ENCODE measurements around the gene DCAF4.

Gene DCAF4

DNA sequence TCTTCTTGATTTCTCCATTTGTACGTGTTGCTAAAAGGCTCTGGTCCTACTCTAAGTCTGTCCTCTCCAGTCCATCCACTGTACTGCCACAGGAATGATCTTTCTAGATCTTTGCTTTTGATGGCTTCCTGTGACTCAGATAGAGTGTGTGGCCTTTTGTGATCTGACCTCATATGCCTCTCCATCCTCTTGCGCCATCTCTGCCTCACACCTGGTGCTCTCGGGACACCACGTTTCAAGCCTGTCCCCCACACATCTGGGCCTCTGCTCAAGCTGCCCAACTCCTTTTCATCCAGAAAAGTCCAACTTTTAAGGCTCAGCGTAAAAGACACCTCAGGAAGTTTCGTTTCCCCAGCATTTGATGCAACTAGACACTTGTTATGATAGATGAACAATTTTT lies 39.0 kb downstream of the DCAF4 start:
- H3K9ac ChIP-seq (ENCODE audit: low read length): no peak overlapping the region
- no peaks in the 10 kb centered on the region for H3K9me3 ChIP-seq (ENCODE audit: control insufficient read depth, low read length)
- H3K4me1 ChIP-seq (ENCODE audit: control insufficient read depth, insufficient read depth, low read length): no peaks in the 10 kb centered on the region
- no peak overlapping the region for H3K4me3 ChIP-seq (ENCODE audit: low read length)
- H3K27me3 ChIP-seq (ENCODE audit: control insufficient read depth, insufficient read depth, low read length): no peaks in the 10 kb centered on the region
- H3K36me3 ChIP-seq (ENCODE audit: control insufficient read depth, insufficient read depth, low read length): no peaks in the 10 kb centered on the region

DNA sequence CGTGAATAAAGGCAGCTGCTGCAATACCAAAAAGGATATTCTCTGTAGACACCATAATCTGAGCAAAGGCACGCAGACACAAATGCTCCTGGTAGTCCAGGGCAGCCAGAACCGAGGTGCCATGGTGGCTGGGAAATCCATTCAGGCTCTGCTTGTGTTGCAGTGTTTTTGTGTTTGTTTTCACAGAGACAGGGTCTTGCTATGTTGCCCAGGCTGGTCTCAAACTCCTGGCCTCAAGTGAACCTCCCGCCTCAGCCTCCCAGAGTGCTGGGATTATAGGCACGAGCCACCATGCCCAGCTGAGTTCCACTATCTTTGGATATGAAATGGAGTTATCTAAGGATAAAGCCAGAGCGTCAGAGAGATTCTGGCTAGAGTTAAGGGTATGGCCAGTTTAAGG lies 39.8 kb downstream of the DCAF4 start:
- no peak overlapping the region for H3K4me3 ChIP-seq (ENCODE audit: low read length)
- H3K36me3 ChIP-seq (ENCODE audit: control insufficient read depth, insufficient read depth, low read length): no peaks in the 10 kb centered on the region
- no peaks in the 10 kb centered on the region for H3K27me3 ChIP-seq (ENCODE audit: control insufficient read depth, insufficient read depth, low read length)
- H3K9ac ChIP-seq (ENCODE audit: low read length): no peak overlapping the region
- no peaks in the 10 kb centered on the region for H3K4me1 ChIP-seq (ENCODE audit: control insufficient read depth, insufficient read depth, low read length)
- no peaks in the 10 kb centered on the region for H3K9me3 ChIP-seq (ENCODE audit: control insufficient read depth, low read length)

DNA sequence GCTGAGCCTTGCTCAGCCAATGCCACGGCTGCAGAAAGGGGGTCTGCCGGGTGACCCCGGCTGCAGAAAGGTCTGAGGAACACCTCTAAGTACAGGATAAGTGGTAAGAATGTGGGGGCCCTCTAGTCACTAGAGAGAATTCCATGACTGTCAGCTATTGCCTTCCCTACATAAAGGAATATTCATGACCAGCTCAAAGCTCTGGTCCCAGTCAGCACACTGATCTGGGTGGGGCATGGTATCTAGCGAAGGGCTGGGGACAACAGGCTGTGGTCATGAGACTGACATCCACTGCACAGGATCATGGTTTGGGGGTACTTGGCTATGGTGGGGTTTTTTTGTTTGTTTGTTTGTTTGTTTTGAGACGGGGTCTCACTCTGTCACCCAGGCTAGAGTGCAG lies 42.1 kb downstream of the DCAF4 start:
- H3K36me3 ChIP-seq (ENCODE audit: control insufficient read depth, insufficient read depth, low read length): no peaks in the 10 kb centered on the region
- no peaks in the 10 kb centered on the region for H3K4me1 ChIP-seq (ENCODE audit: control insufficient read depth, insufficient read depth, low read length)
- H3K4me3 ChIP-seq (ENCODE audit: low read length): no peak overlapping the region
- H3K9ac ChIP-seq (ENCODE audit: low read length): no peak overlapping the region
- no peaks in the 10 kb centered on the region for H3K27me3 ChIP-seq (ENCODE audit: control insufficient read depth, insufficient read depth, low read length)
- H3K9me3 ChIP-seq (ENCODE audit: control insufficient read depth, low read length): no peaks in the 10 kb centered on the region

DNA sequence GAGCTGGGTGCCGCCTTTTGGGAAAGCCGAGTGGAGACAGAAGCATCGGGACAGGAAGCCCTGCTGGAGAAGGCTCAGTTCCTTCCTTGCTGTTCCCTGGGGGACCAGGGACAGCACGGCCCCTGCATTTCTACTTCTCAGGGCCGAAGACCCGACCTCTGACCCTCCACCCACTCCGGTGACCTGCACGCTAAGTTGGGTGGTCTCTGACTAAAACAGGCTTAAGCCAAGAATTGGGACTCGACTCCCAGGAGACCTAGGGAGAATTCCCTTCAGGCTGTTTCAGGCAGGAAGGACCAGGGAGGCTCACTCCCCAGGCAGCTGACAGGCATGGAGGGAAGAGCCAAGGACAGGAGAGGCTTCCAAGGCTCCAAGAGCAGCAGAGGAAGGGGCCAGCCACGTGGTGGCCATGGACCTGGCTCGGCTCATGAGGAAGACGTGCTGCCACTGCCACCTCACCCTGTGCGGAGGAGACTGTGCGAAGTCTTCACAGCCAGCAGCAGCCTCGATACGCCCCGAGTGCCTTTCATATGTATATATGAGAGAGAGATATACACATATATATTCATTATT lies 43.9 kb downstream of the DCAF4 start:
- no peaks in the 10 kb centered on the region for H3K4me1 ChIP-seq (ENCODE audit: control insufficient read depth, insufficient read depth, low read length)
- H3K4me3 ChIP-seq (ENCODE audit: low read length): no peak overlapping the region
- H3K9me3 ChIP-seq (ENCODE audit: control insufficient read depth, low read length): no peaks in the 10 kb centered on the region
- H3K36me3 ChIP-seq (ENCODE audit: control insufficient read depth, insufficient read depth, low read length): peaks cover 6% of the 10 kb centered on the region
- no peak overlapping the region for H3K9ac ChIP-seq (ENCODE audit: low read length)
- H3K27me3 ChIP-seq (ENCODE audit: control insufficient read depth, insufficient read depth, low read length): no peaks in the 10 kb centered on the region

DNA sequence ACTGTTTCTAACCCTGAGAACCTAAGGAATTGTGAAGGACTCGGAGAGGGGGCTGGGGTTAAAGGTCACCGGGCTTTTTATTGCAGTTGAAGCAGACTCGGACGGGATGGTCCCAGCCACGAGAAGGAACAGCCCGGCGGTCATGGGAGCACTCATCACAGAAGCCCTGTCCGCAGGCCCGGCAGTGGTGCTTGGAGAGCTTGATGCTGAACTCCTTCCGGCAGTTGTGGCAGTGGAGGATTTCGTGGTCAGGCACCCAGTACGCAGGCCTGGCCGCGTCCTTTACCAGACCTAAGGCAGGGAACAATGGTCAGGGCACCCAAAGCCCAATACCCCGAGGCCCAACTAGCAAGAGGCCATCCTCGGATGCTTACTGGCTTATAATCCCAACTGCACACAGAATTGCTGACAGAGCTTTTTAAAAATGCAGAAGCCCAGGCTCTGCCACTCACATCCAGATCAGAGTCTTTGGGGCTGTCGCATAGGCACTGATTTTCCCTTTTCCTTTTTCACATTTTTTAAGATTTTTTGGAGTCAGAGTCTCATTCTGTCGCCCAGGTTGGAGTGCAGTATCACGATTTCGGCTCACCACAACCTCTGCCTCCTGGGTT lies 44.7 kb downstream of the DCAF4 start:
- Histone ChIP-seq H3K9me3 (ENCODE audit: control insufficient read depth, low read length) (no peaks in the 10 kb centered on the region), H3K4me3 (ENCODE audit: low read length) (no peak overlapping the region), H3K9ac (ENCODE audit: low read length) (no peak overlapping the region), H3K36me3 (ENCODE audit: control insufficient read depth, insufficient read depth, low read length) (peaks cover 6% of the 10 kb centered on the region), H3K27me3 (ENCODE audit: control insufficient read depth, insufficient read depth, low read length) (no peaks in the 10 kb centered on the region), H3K4me1 (ENCODE audit: control insufficient read depth, insufficient read depth, low read length) (no peaks in the 10 kb centered on the region)

DNA sequence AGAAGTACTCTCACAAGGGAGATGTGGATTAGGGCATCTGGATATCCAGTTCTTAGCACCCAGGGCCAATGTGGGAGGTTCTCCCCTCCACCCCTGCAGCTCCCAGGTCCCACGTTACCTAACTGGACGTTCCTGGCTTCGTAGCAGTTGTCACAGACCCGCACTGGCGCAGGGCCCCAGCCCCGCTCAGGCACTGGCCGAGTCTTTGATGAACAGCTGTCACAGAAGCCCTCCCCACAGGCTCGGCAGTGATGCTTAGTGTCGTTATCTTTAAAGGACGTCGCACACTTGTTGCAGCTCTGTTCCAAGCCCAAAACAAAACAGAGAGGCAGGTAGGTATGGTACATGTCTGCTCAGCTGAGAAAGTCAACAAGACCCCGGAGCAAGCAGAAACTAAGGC lies 48.4 kb downstream of the DCAF4 start:
- no peaks in the 10 kb centered on the region for H3K9me3 ChIP-seq (ENCODE audit: control insufficient read depth, low read length)
- H3K36me3 ChIP-seq (ENCODE audit: control insufficient read depth, insufficient read depth, low read length): peaks cover 6% of the 10 kb centered on the region

DNA sequence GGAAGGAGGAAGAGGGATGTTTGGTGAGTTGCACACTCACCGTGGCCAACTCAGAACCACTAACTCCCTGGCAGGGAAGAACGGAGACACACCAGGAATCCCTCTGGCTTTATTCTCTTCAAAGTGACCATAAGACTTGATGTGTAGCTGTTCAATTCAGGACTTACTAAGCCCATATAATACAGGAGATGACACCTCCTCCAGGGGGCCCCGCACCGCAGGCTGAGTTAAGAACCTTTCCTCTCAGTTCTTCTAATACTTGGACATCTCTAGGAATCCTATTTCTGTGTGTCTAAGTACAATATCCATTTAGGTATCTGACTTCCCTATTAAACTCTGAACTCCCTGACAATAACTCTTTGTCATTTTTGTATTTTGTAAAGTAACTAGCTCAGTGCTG lies 49.5 kb downstream of the DCAF4 start:
- no peak overlapping the region for H3K9ac ChIP-seq (ENCODE audit: low read length)
- H3K36me3 ChIP-seq (ENCODE audit: control insufficient read depth, insufficient read depth, low read length): peaks cover 6% of the 10 kb centered on the region
- no peak overlapping the region for H3K4me3 ChIP-seq (ENCODE audit: low read length)
- H3K4me1 ChIP-seq (ENCODE audit: control insufficient read depth, insufficient read depth, low read length): no peaks in the 10 kb centered on the region
- no peaks in the 10 kb centered on the region for H3K9me3 ChIP-seq (ENCODE audit: control insufficient read depth, low read length)
- H3K27me3 ChIP-seq (ENCODE audit: control insufficient read depth, insufficient read depth, low read length): no peaks in the 10 kb centered on the region

More for the DNA sequence above, 48.4 kb downstream of the DCAF4 start:
- no peak overlapping the region for H3K4me3 ChIP-seq (ENCODE audit: low read length)
- no peaks in the 10 kb centered on the region for H3K4me1 ChIP-seq (ENCODE audit: control insufficient read depth, insufficient read depth, low read length)
- H3K27me3 ChIP-seq (ENCODE audit: control insufficient read depth, insufficient read depth, low read length): no peaks in the 10 kb centered on the region
- H3K9ac ChIP-seq (ENCODE audit: low read length): no peak overlapping the region

DNA sequence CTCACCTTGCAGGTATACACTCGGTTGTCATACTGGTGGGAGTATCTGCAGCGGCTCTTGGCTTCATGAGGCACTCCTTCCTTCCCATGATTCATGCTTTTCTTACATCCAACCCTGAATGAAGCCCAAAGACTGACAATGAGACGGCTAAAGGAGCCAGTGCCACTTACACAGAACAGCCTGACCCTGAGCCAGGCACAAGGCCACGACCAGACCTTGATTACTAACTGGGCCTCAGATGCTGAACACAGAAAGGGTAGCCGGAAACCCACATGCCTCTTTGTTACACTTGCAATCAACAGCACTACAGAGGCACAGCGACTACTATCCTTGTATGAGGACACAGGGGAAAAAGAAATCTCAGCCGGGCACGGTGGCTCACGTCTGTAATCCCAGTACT lies 52.6 kb downstream of the DCAF4 start:
- Histone ChIP-seq H3K9ac (ENCODE audit: low read length) (no peak overlapping the region), H3K9me3 (ENCODE audit: control insufficient read depth, low read length) (no peaks in the 10 kb centered on the region), H3K36me3 (ENCODE audit: control insufficient read depth, insufficient read depth, low read length) (peaks cover 6% of the 10 kb centered on the region), H3K4me3 (ENCODE audit: low read length) (no peak overlapping the region), H3K4me1 (ENCODE audit: control insufficient read depth, insufficient read depth, low read length) (no peaks in the 10 kb centered on the region), H3K27me3 (ENCODE audit: control insufficient read depth, insufficient read depth, low read length) (no peaks in the 10 kb centered on the region)

DNA sequence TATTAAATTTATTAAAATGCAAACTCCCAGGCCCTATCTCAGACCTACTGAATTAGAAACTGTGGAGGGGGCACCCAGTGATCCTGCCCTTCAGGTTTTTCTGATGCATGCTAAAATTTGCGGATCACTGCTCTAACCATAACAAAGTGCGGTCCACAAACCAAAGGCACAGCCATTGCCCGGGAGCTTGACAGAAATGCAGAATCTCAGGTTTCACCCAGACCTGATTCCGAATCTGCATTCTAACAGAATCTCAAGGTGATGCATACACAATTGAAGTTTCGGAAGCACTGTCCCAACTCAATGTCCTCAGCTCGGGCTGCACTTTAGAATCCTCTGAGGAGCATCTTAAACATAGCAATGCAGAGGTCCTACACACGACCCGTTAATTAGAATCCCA lies 54.6 kb downstream of the DCAF4 start:
- no peaks in the 10 kb centered on the region for H3K36me3 ChIP-seq (ENCODE audit: control insufficient read depth, insufficient read depth, low read length)
- H3K9me3 ChIP-seq (ENCODE audit: control insufficient read depth, low read length): no peaks in the 10 kb centered on the region
- no peak overlapping the region for H3K4me3 ChIP-seq (ENCODE audit: low read length)
- H3K4me1 ChIP-seq (ENCODE audit: control insufficient read depth, insufficient read depth, low read length): no peaks in the 10 kb centered on the region
- H3K27me3 ChIP-seq (ENCODE audit: control insufficient read depth, insufficient read depth, low read length): no peaks in the 10 kb centered on the region
- H3K9ac ChIP-seq (ENCODE audit: low read length): no peak overlapping the region

DNA sequence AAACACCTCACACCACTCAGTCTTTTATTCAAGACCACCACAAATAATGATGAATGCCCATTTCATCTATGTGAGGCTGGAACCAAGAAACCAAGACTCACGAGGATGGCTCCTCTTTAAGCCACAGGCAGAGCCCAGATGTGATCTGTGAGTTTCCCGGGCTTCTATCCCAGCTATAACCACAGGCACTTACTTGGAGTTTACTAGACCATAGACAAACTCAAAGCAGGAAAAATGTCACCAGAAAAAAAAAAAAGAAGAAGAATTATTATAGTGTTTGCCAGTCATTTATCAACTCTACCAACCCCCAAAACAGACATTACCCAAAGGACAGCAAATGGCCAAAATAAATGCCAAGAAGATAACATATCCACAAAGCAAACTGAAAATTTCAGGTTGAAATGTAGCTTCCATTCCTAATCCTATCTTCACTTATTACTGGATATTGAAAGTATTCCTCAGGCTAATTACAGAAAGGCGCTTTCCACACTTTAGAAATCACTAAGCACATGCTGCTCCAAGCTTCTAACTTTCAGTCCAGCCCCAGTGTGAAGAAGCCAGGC lies 56.0 kb downstream of the DCAF4 start:
- Histone ChIP-seq H3K9me3 (ENCODE audit: control insufficient read depth, low read length) (no peaks in the 10 kb centered on the region), H3K27me3 (ENCODE audit: control insufficient read depth, insufficient read depth, low read length) (no peaks in the 10 kb centered on the region), H3K4me3 (ENCODE audit: low read length) (no peak overlapping the region), H3K4me1 (ENCODE audit: control insufficient read depth, insufficient read depth, low read length) (no peaks in the 10 kb centered on the region), H3K9ac (ENCODE audit: low read length) (no peak overlapping the region), H3K36me3 (ENCODE audit: control insufficient read depth, insufficient read depth, low read length) (no peaks in the 10 kb centered on the region)

DNA sequence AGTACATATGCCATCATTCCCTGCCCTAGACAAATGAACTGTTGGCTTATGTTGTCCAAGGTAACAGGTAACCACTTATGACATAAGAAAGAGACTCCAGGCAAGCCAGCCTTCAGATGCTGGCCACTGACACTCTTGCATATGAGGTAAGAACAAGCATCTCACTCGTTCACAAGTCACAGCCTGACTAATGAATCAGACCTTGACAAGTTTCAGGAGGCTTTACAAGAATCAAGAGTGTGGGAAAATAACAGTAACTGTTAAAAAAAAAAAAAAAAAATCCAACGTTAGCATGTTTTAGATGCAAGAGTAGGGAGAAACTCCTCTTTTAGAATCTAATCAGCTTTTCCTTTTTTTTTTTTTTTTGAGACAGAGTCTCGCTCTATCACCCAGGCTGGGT lies 60.0 kb downstream of the DCAF4 start:
- no peaks in the 10 kb centered on the region for H3K9me3 ChIP-seq (ENCODE audit: control insufficient read depth, low read length)
- H3K36me3 ChIP-seq (ENCODE audit: control insufficient read depth, insufficient read depth, low read length): no peaks in the 10 kb centered on the region
- no peak overlapping the region for H3K9ac ChIP-seq (ENCODE audit: low read length)
- no peaks in the 10 kb centered on the region for H3K27me3 ChIP-seq (ENCODE audit: control insufficient read depth, insufficient read depth, low read length)
- no peak overlapping the region for H3K4me3 ChIP-seq (ENCODE audit: low read length)
- no peaks in the 10 kb centered on the region for H3K4me1 ChIP-seq (ENCODE audit: control insufficient read depth, insufficient read depth, low read length)

DNA sequence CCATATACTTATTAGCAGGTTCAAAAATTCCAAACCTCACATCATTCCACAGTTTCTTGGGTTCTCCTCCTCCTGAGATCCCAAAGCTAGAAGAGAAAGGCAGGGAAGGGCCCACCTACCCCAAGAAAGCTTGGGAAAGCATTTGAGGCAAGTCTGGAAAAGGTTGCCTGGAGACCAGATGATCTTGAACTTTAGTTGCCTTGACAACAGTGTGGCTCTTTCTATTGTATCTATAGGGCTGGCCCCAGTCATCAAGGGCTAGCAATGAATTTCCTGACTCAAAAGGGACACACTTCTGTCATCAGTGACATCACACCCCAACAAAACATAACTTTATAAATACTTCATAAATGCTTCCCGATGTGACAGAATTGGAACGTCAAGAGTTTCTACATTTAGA lies 60.6 kb downstream of the DCAF4 start:
- Histone ChIP-seq H3K9me3 (ENCODE audit: control insufficient read depth, low read length) (no peaks in the 10 kb centered on the region), H3K4me1 (ENCODE audit: control insufficient read depth, insufficient read depth, low read length) (no peaks in the 10 kb centered on the region), H3K4me3 (ENCODE audit: low read length) (no peak overlapping the region), H3K27me3 (ENCODE audit: control insufficient read depth, insufficient read depth, low read length) (no peaks in the 10 kb centered on the region), H3K36me3 (ENCODE audit: control insufficient read depth, insufficient read depth, low read length) (no peaks in the 10 kb centered on the region), H3K9ac (ENCODE audit: low read length) (no peak overlapping the region)

Measured in mucosa of stomach (tissue), 1 donor.